Measurements from ENCODE around the gene VTI1A.

- no peak for TF ChIP-seq CTCF (IDR thresholded peaks at IDR 0.05)
- TF ChIP-seq POLR2AphosphoS5 (IDR thresholded peaks at IDR 0.05): no peak
- no peak for TF ChIP-seq EP300 (IDR thresholded peaks at IDR 0.05)
- TF ChIP-seq POLR2A (IDR thresholded peaks at IDR 0.05): no peak
Observed at GRCh38 chr10:112783351-112784021, 336.5 kb downstream of the VTI1A start.

Measured in upper lobe of left lung (tissue), 4 donors.